Adrenal gland (tissue), 5 donors: ENCODE results near the gene MARCHF9.

Source experiments
- CTCF ChIP-seq, 6 experiments: fragments of 450-650 bp in 4 of 6; fragments of 200-600 bp in 2 of 6; sonication (generic) in 1 of 6; IDR thresholded peaks; 1 replicate in 5 of 6; 2 replicates in 1 of 6; pipeline versions ENCODE4 v1.5.1 to v1.8.0; 2016 to 2021; ENCODE audit warnings: antibody characterized with exemption in 6 of 6, mild to moderate bottlenecking in 2 of 6, moderate library complexity in 1 of 6
- POLR2A ChIP-seq, 2 donors: fragments of 450-650 bp; IDR thresholded peaks; one replicate each; pipeline ENCODE4 v1.6.1; 2017; ENCODE audit warnings: antibody characterized with exemption in 2 of 2, mild to moderate bottlenecking in 2 of 2, moderate library complexity in 1 of 2
- donor health status: DM: no; HTN: no; CAD: no.

- TF ChIP-seq POLR2A (IDR thresholded peaks at IDR 0.05) (no peak), CTCF (IDR thresholded peaks at IDR 0.05) (no peak)
Measured at GRCh38 chr12:57760347-57760982, 5.6 kb downstream of the MARCHF9 start.
